NCI-H146 treated with DMSO at 0.1 percent for 48 hours (cell line): Measurements from ENCODE around the gene CACNA1C.

ENCODE experiments used
- DNase-seq: peaks from one replicate; lab custom pipeline; 2025; ENCODE audit not compliant: unreplicated experiment; lab: John Stamatoyannopoulos, UW

CACNA1C gene

GRCh38 chr12:2192231-2192630 lies 139.4 kb downstream of the CACNA1C start:
- no peak for DNase-seq

GRCh38 chr12:2194060-2194459 lies 141.3 kb downstream of the CACNA1C start:
- no peak for DNase-seq

GRCh38 chr12:2194571-2194970 lies 141.8 kb downstream of the CACNA1C start:
- no peak for DNase-seq

- no peak for DNase-seq
Observed at GRCh38 chr12:2195085-2195484, 142.3 kb downstream of the CACNA1C start.

GRCh38 chr12:2198005-2198501 lies 145.3 kb downstream of the CACNA1C start:
- no peak for DNase-seq

- DNase-seq = no peak
Observed at GRCh38 chr12:2198542-2198941, 145.8 kb downstream of the CACNA1C start.

- no peak for DNase-seq
Observed at GRCh38 chr12:2205996-2206395, 153.2 kb downstream of the CACNA1C start.

GRCh38 chr12:2208837-2209635 lies 156.2 kb downstream of the CACNA1C start:
- DNase-seq = no peak

GRCh38 chr12:2211119-2211518 lies 158.3 kb downstream of the CACNA1C start:
- no peak for DNase-seq

- no peak for DNase-seq
Observed at GRCh38 chr12:2212537-2212936, 159.8 kb downstream of the CACNA1C start.

GRCh38 chr12:2212971-2213869 lies 160.4 kb downstream of the CACNA1C start:
- no peak for DNase-seq

GRCh38 chr12:2214411-2214810 lies 161.6 kb downstream of the CACNA1C start:
- no peak for DNase-seq

- DNase-seq = no peak
Observed at GRCh38 chr12:2215709-2216560, 163.1 kb downstream of the CACNA1C start.

- DNase-seq = no peak
Observed at GRCh38 chr12:2218706-2219105, 165.9 kb downstream of the CACNA1C start.

GRCh38 chr12:2221030-2221621 lies 168.3 kb downstream of the CACNA1C start:
- no peak for DNase-seq

- DNase-seq = no peak
Observed at GRCh38 chr12:2222691-2223090, 169.9 kb downstream of the CACNA1C start.

GRCh38 chr12:2224961-2225360 lies 172.2 kb downstream of the CACNA1C start:
- no peak for DNase-seq

- no peak for DNase-seq
Observed at GRCh38 chr12:2225696-2226095, 172.9 kb downstream of the CACNA1C start.

- DNase-seq = no peak
Observed at GRCh38 chr12:2226641-2227040, 173.9 kb downstream of the CACNA1C start.

GRCh38 chr12:2227360-2227759 lies 174.6 kb downstream of the CACNA1C start:
- no peak for DNase-seq

GRCh38 chr12:2228535-2228934 lies 175.7 kb downstream of the CACNA1C start:
- DNase-seq = no peak
